Smooth muscle cell (in vitro differentiated cells): ENCODE measurements around the gene CFAP99. TPM values are rescaled to one million over a fixed set of nuclear protein-coding genes. Genes with fewer than 3 reads are reported as not detected.

ENCODE experiments used
- DNase-seq: peaks from one replicate; lab custom pipeline; 2025; ENCODE audit not compliant: unreplicated experiment; lab: John Stamatoyannopoulos, UW
- H2AFZ ChIP-seq: fragments of 200-600 bp; sonication (generic); 2 replicates; pipeline ENCODE4 v1.6.0; 2016; ENCODE audit warnings: antibody characterized with exemption, low read depth, mild to moderate bottlenecking
- H3F3A ChIP-seq: fragments of 200-600 bp; sonication (generic); 2 replicates; pipeline ENCODE4 v1.6.0; 2017; ENCODE audit warnings: antibody characterized with exemption, low read depth
- H3K27ac ChIP-seq: fragments of 200-600 bp; sonication (generic); 2 replicates; pipeline ENCODE4 v1.5.1; 2016; ENCODE audit warnings: low read depth, mild to moderate bottlenecking
- H3K27me3 ChIP-seq: fragments of 200-600 bp; sonication (generic); 2 replicates; pipeline ENCODE4 v1.6.1; 2016; ENCODE audit warnings: low read depth, mild to moderate bottlenecking
- H3K36me3 ChIP-seq: fragments of 200-600 bp; sonication (generic); 2 replicates; pipeline ENCODE4 v1.5.1; 2016; ENCODE audit warnings: low read depth
- H3K4me1 ChIP-seq: fragments of 200-600 bp; sonication (generic); 2 replicates; pipeline ENCODE4 v1.5.1; 2016; ENCODE audit warnings: low read depth
- H3K4me2 ChIP-seq: fragments of 200-600 bp; sonication (generic); 2 replicates; pipeline ENCODE4 v1.6.0; 2016; ENCODE audit warnings: mild to moderate bottlenecking
- H3K4me3 ChIP-seq: fragments of 200-600 bp; sonication (generic); 2 replicates; pipeline ENCODE4 v1.5.1; 2016; ENCODE audit warnings: mild to moderate bottlenecking
- H3K79me2 ChIP-seq: fragments of 200-600 bp; sonication (generic); 2 replicates; pipeline ENCODE4 v1.6.0; 2016; ENCODE audit warnings: low read depth, mild to moderate bottlenecking
- H3K9ac ChIP-seq: fragments of 200-600 bp; sonication (generic); 2 replicates; pipeline ENCODE4 v1.6.0; 2016; ENCODE audit warnings: low read depth
- H3K9me3 ChIP-seq: fragments of 200-600 bp; sonication (generic); replicated peaks from 2 replicates; pipeline ENCODE4 v1.5.1; 2016; ENCODE audit warnings: low read depth
- H4K20me1 ChIP-seq: fragments of 200-600 bp; sonication (generic); 2 replicates; pipeline ENCODE4 v1.6.0; 2016; ENCODE audit warnings: low read depth
- CTCF ChIP-seq: fragments of 200-600 bp; sonication (generic); IDR thresholded peaks from 2 replicates; pipeline ENCODE4 v1.5.1; 2017; ENCODE audit warnings: borderline replicate concordance, mild to moderate bottlenecking, antibody characterized with exemption; ENCODE audit not compliant: insufficient read depth, poor library complexity, severe bottlenecking
- WGBS: methylation state at CpG from one replicate; pipeline ENCODE4 v1.1.7; 2016; ENCODE audit warnings: low lambda C conversion rate; 5-methylcytosine and 5-hydroxymethylcytosine counted together
- polyA plus RNA-seq: library from polyadenylated mRNA; unstranded; fragments of >200 nt; fragmentation: Nextera tagmentation; extraction: Ambion mirVana; gene quantifications from 2 replicates; pipeline ENCODE4 v1.2.1, GENCODE V29; 2016
- total RNA-seq: library from RNA; depleted of rRNA; stranded (reverse); fragments of >200 nt; gene quantifications from 2 replicates; pipeline ENCODE4 v1.2.3, GENCODE V29; 2014

Gene CFAP99
- total and polyA plus RNA-seq, 2 experiments from 2014 or later = not detected

DNA sequence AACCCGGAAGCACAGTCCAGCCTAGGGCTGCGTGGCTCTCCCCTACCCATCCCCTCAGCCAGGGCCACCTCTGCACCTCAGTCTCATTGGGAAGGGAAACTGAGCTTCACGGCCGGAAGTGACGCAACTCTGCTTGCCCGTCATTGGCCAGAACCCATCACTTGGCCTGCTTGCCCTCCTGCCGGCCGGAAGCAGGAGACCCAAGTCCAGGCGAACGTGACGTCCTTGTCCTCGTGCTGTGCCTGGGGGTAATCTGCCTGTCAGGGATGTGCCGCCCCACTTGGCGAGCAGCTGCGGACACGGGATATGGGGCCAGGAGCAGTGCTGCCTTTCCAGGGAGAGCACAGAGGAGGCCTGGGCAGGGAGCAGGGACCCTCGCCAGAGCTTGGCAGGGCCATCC is 31.5 kb upstream of the CFAP99 start:
- no peak for TF ChIP-seq CTCF
- H3K79me2 ChIP-seq = no peaks in the 10 kb centered on the region
- no peak overlapping the region for H2AFZ ChIP-seq
- H3K4me2 ChIP-seq = no peak overlapping the region
- H3K9me3 ChIP-seq = no peaks in the 10 kb centered on the region
- no peaks in the 10 kb centered on the region for H3K4me1 ChIP-seq
- no peak overlapping the region for H3K4me3 ChIP-seq
- no peaks in the 10 kb centered on the region for H3K36me3 ChIP-seq
- no peak for DNase-seq
- H3K27me3 ChIP-seq = peaks cover 4% of the 10 kb centered on the region
- H3K27ac ChIP-seq = no peak overlapping the region
- H4K20me1 ChIP-seq = no peaks in the 10 kb centered on the region
- no peak overlapping the region for H3K9ac ChIP-seq
- WGBS = 97% methylated on average over 17 of the region's 17 CpGs
- no peaks in the 10 kb centered on the region for H3F3A ChIP-seq

DNA sequence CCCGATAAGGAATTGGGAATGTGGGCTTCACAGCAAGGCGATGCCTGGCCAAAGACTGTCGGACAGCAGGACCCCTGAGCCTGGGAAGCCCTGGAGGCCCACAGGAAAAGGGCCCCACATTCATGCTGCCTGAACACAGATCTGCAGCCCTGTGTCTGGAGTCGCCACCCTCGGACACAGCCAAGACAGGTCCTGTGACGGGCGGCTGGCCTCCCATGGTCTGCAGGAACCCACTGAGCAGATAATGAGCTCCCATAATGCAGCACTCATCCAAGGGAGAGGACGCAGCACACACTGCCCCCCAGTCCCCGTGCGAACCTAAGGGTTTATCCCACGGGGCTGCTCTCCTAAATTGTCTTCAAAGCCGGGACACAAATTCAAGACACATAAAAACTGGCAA is 30.9 kb upstream of the CFAP99 start:
- H3K27me3 ChIP-seq = peaks cover 4% of the 10 kb centered on the region
- DNase-seq = no peak
- TF ChIP-seq CTCF = no peak
- no peak overlapping the region for H3K27ac ChIP-seq
- no peak overlapping the region for H2AFZ ChIP-seq
- no peaks in the 10 kb centered on the region for H4K20me1 ChIP-seq
- no peaks in the 10 kb centered on the region for H3K9me3 ChIP-seq
- H3K4me1 ChIP-seq = no peaks in the 10 kb centered on the region
- no peak overlapping the region for H3K4me2 ChIP-seq
- H3K4me3 ChIP-seq = no peak overlapping the region
- H3K79me2 ChIP-seq = no peaks in the 10 kb centered on the region
- no peaks in the 10 kb centered on the region for H3K36me3 ChIP-seq
- WGBS = 96% methylated on average over 12 of the region's 12 CpGs
- no peak overlapping the region for H3K9ac ChIP-seq
- no peaks in the 10 kb centered on the region for H3F3A ChIP-seq

- Histone ChIP-seq H3K4me3 (no peak overlapping the region), H3K9me3 (no peaks in the 10 kb centered on the region), H3K27me3 (peaks cover 5% of the 10 kb centered on the region), H3K9ac (no peak overlapping the region), H3K36me3 (no peaks in the 10 kb centered on the region), H2AFZ (no peak overlapping the region), H3K27ac (no peak overlapping the region), H3F3A (no peaks in the 10 kb centered on the region), H3K79me2 (no peaks in the 10 kb centered on the region), H4K20me1 (no peaks in the 10 kb centered on the region), H3K4me1 (peaks cover 2% of the 10 kb centered on the region), H3K4me2 (no peak overlapping the region)
- no peak for DNase-seq
- WGBS = 66% methylated on average over 9 of the region's 9 CpGs
- TF ChIP-seq CTCF = no peak
These were observed 30.1 kb upstream of the CFAP99 start for GRCh38 chr4:2388429-2389182.

DNA sequence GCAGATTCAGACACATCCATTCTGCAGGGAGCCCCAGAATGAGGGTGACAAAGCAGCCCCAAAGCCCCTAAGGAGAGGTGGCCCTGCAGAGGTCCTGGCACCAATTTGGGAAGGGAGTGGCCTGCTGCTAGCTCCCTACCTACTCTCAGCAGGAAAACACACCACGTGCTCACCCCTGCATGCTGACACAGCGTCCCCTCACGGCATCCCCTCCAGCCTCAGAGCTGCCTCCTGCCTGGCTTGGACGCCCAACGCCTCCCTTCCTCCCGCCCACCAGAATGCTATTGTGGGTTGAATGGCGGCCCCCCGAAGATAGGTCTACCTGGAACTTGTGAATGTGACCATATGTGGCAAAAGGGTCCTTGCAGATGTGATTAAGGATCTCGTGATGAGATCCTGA is 29.1 kb upstream of the CFAP99 start:
- DNase-seq = no peak
- no peak for TF ChIP-seq CTCF
- Histone ChIP-seq H3K36me3 (no peaks in the 10 kb centered on the region), H3K9ac (no peak overlapping the region), H3K4me2 (no peak overlapping the region), H3F3A (no peaks in the 10 kb centered on the region), H3K27ac (no peak overlapping the region), H2AFZ (no peak overlapping the region), H3K27me3 (peaks cover 9% of the 10 kb centered on the region), H3K79me2 (no peaks in the 10 kb centered on the region), H3K9me3 (no peaks in the 10 kb centered on the region), H4K20me1 (no peaks in the 10 kb centered on the region), H3K4me3 (no peak overlapping the region), H3K4me1 (peaks cover 6% of the 10 kb centered on the region)
- WGBS = 84% methylated on average over 9 of the region's 9 CpGs
